ENCODE results near the gene CYP26B1. TPM values are rescaled to one million over a fixed set of nuclear protein-coding genes. Genes with fewer than 3 reads are reported as not detected.

Gene CYP26B1
- total and polyA plus RNA-seq, 9 of the 15 experiments (the other 6 are each of a cell fraction or from before 2014, with no cell fraction given): 0.01 to 0.13 (median 0.04) TPM; not detected in 6

DNA sequence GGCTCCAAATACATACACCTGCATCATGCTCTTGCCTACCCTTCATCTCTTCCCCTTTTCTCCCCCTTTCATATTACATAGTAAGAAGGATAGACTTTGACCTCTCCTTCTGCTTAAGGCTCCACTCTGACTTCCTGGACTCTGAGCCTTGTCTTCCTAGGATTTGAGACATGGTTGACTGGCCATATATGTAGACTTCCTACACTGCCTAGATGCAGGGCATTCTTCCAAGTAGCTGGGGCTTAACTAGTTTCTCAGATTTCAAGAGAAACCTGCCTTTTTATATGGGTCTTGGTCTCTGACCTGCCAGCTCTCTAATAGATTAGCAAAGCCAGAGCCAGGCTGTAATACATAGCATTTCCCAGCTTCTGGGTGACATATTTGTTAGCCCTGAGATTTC is 35.4 kb upstream of the CYP26B1 start (continued):
- TF ChIP-seq, protein P1, sequence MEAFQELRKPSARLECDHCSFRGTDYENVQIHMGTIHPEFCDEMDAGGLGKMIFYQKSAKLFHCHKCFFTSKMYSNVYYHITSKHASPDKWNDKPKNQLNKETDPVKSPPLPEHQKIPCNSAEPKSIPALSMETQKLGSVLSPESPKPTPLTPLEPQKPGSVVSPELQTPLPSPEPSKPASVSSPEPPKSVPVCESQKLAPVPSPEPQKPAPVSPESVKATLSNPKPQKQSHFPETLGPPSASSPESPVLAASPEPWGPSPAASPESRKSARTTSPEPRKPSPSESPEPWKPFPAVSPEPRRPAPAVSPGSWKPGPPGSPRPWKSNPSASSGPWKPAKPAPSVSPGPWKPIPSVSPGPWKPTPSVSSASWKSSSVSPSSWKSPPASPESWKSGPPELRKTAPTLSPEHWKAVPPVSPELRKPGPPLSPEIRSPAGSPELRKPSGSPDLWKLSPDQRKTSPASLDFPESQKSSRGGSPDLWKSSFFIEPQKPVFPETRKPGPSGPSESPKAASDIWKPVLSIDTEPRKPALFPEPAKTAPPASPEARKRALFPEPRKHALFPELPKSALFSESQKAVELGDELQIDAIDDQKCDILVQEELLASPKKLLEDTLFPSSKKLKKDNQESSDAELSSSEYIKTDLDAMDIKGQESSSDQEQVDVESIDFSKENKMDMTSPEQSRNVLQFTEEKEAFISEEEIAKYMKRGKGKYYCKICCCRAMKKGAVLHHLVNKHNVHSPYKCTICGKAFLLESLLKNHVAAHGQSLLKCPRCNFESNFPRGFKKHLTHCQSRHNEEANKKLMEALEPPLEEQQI (IDR thresholded peaks at IDR 0.05): no peak
- TF ChIP-seq FOXK2 (conservative IDR thresholded peaks at IDR 0.05 in 1 of 2, IDR thresholded peaks at IDR 0.05 in 1 of 2; ENCODE audit: low read depth in 2 of 2) (no peak), CEBPB (tag; IDR thresholded peaks at IDR 0.05) (no peak), SMAD2 (IDR thresholded peaks at IDR 0.05; ENCODE audit: low read depth, low read length) (no peak), KLF10 (CRISPR knock-in tag; IDR thresholded peaks at IDR 0.05) (no peak), ZNF668 (CRISPR knock-in tag; IDR thresholded peaks at IDR 0.05) (no peak), ZFP1 (CRISPR knock-in tag; IDR thresholded peaks at IDR 0.05) (no peak)
- TF ChIP-seq, protein P2, sequence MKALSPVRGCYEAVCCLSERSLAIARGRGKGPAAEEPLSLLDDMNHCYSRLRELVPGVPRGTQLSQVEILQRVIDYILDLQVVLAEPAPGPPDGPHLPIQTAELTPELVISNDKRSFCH (CRISPR knock-in tag; IDR thresholded peaks at IDR 0.05): no peak
- TF ChIP-seq, protein P2 (tag; IDR thresholded peaks at IDR 0.05): no peak
- TF ChIP-seq, protein P3, sequence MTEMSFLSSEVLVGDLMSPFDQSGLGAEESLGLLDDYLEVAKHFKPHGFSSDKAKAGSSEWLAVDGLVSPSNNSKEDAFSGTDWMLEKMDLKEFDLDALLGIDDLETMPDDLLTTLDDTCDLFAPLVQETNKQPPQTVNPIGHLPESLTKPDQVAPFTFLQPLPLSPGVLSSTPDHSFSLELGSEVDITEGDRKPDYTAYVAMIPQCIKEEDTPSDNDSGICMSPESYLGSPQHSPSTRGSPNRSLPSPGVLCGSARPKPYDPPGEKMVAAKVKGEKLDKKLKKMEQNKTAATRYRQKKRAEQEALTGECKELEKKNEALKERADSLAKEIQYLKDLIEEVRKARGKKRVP (CRISPR knock-in tag; IDR thresholded peaks at IDR 0.05): no peak
